Measurements from ENCODE around the gene NOP9. TPM values are rescaled to one million over a fixed set of nuclear protein-coding genes. Genes with fewer than 3 reads are reported as not detected.
A peak's percentile ranks its signal among the peaks of the same experiment; 100 is the strongest.

The NOP9 gene
- total and polyA plus RNA-seq, 9 of the 15 experiments (the other 6 are each of a cell fraction or from before 2014, with no cell fraction given): 1.0 to 27.9 (median 15.1) TPM

GRCh38 chr14:24272467-24272866, 27.2 kb upstream of the NOP9 start:
- H3K9ac ChIP-seq (ENCODE audit: insufficient read depth in 1 of 2, low read depth in 2 of 2, low read length in 2 of 2): peak overlapping the region in 1 of 2 experiments; percentile 99; a peak in 1 of 4 replicates
- in situ Hi-C loops (cut with MboI) (no loop called here), intact Hi-C loops (cut with micrococcal nuclease) (no loop called here)
- no peaks in the 10 kb centered on the region; the same call in 1 of the 2 replicates for H4K20me1 ChIP-seq (replicated peaks; ENCODE audit: control insufficient read depth, insufficient read depth, low read length)
- POLR2A ChIA-PET: interaction anchor here (0.6 to 1.2 kb wide), 3 partner anchors 10 to 136 kb away, joined by 3 to 5 read pairs (median 5); partner anchors contain the start of gene CHMP4A
- TF ChIP-seq MAFG (tag; conservative IDR thresholded peaks at IDR 0.05) (peak; percentile 92), JUNB (CRISPR knock-in tag; conservative IDR thresholded peaks at IDR 0.05) (no peak), DMBX1 (CRISPR knock-in tag; IDR thresholded peaks at IDR 0.05; ENCODE audit: borderline replicate concordance) (no peak), RCOR1 (IDR thresholded peaks at IDR 0.05; ENCODE audit: borderline replicate concordance in 1 of 2, low read depth in 2 of 2, low read length in 2 of 2) (no peak), NR0B1 (IDR thresholded peaks at IDR 0.05; ENCODE audit: partially characterized antibody) (no peak), CREM (IDR thresholded peaks at IDR 0.05; ENCODE audit: low read depth) (peak; percentile 48; the same call in 1 of the 2 replicates), ZNF316 (IDR thresholded peaks at IDR 0.05) (peak; percentile 98), MECOM (CRISPR knock-in tag; IDR thresholded peaks at IDR 0.05) (no peak), MAFF (IDR thresholded peaks at IDR 0.05; ENCODE audit: low read length) (peak; percentile 87), E2F8 (IDR thresholded peaks at IDR 0.05; ENCODE audit: low read depth, partially characterized antibody) (no peak), C11orf30 (IDR thresholded peaks at IDR 0.05; ENCODE audit: low read depth) (peak; percentile 96), MAFK (IDR thresholded peaks at IDR 0.05; ENCODE audit: low read length) (peak; percentile 89), ZNF277 (CRISPR knock-in tag; IDR thresholded peaks at IDR 0.05; ENCODE audit: borderline replicate concordance) (no peak), HNRNPL (IDR thresholded peaks at IDR 0.05; ENCODE audit: low read depth, low read length) (no peak)
- H3K27me3 ChIP-seq (ENCODE audit: control insufficient read depth in 2 of 2, insufficient read depth in 2 of 2, low read length in 2 of 2): no peaks in the 10 kb centered on the region
- no peak overlapping the region for H3K4me3 ChIP-seq
- H3K36me3 ChIP-seq (ENCODE audit: control insufficient read depth, insufficient read depth, low read length): no peaks in the 10 kb centered on the region; the same call in 2 of the 3 replicates
- 25% methylated on average over 2 of the region's 2 CpGs for WGBS (ENCODE audit: insufficient coverage, low coverage, missing lambda C conversion rate)
- H3K79me2 ChIP-seq (ENCODE audit: control insufficient read depth, insufficient read depth, low read length): peaks cover 9% of the 10 kb centered on the region; the same call in 1 of the 3 replicates
- peak; percentile 15 for FAIRE-seq
- DNase-seq (ENCODE audit: extremely low read depth in 1 of 4, low spot score in 3 of 4): peak in 1 of 4 experiments; percentile 25
- H3K9me1 ChIP-seq (ENCODE audit: control insufficient read depth, insufficient read depth, low read length): peaks cover 2% of the 10 kb centered on the region
- H2AFZ ChIP-seq (ENCODE audit: low read depth, low read length): peak overlapping the region; percentile 19; the same call in 1 of the 2 replicates
- CTCF ChIA-PET (ENCODE audit: low intra/inter-chr PET ratio): no interaction called here
- H3K4me1 ChIP-seq (replicated peaks in 1 of 2; ENCODE audit: control insufficient read depth in 2 of 2, insufficient read depth in 2 of 2, low read length in 2 of 2): peaks cover 26 to 27% of the 10 kb centered on the region in 2 experiments; a peak in 4 of 5 replicates
- no peaks in the 10 kb centered on the region for H3K9me3 ChIP-seq (replicated peaks; ENCODE audit: control insufficient read depth, insufficient read depth, low read depth, low read length)
- no peak for ATAC-seq
- peak overlapping the region; percentile 92 for H3K4me2 ChIP-seq (ENCODE audit: insufficient read depth, low read length)
- no TSS peak for BruUV-seq (replicated peaks)
- H3K27ac ChIP-seq (ENCODE audit: extremely low read depth, low read depth, low read length): no peak overlapping the region
